Stomach smooth muscle (tissue), 2 donors: ENCODE results near the gene THUMPD2.
A peak's percentile ranks its signal among the peaks of the same experiment; 100 is the strongest.
"Not testable (repeated sequence)": the region's sequence is repeated elsewhere in the genome, so short reads cannot be mapped to it uniquely, and the experiment has no call there.

Experiments used
- H3K27ac ChIP-seq: one replicate; pipeline ENCODE4 v1.7.0; 2013; ENCODE audit warnings: mild to moderate bottlenecking, low read length, inconsistent platforms
- H3K27me3 ChIP-seq, 2 donors: one replicate each; pipeline ENCODE4 v1.7.0; 2013; ENCODE audit warnings: low read length in 2 of 2; ENCODE audit not compliant: insufficient read depth in 2 of 2, control insufficient read depth in 1 of 2
- H3K36me3 ChIP-seq, 2 donors: one replicate each; pipeline ENCODE4 v1.7.0; 2013; ENCODE audit warnings: low read length in 2 of 2; ENCODE audit not compliant: control insufficient read depth in 2 of 2, insufficient read depth in 2 of 2
- H3K4me1 ChIP-seq: one replicate; pipeline ENCODE4 v1.7.0; 2013; ENCODE audit warnings: low read length; ENCODE audit not compliant: control insufficient read depth, insufficient read depth
- H3K4me3 ChIP-seq, 2 donors: one replicate each; pipeline ENCODE4 v1.7.0; 2013; ENCODE audit warnings: low read length in 2 of 2
- H3K9ac ChIP-seq, 2 donors: one replicate each; pipeline ENCODE4 v1.7.0; 2013; ENCODE audit warnings: low read length in 2 of 2, mild to moderate bottlenecking in 1 of 2
- H3K9me3 ChIP-seq, 2 donors: one replicate each; pipeline ENCODE4 v1.7.0; 2013; ENCODE audit warnings: low read length in 2 of 2; ENCODE audit not compliant: control insufficient read depth in 2 of 2
- donor health status: healthy.
- donor health status: Pancreatic carcinoma.

The THUMPD2 gene

DNA sequence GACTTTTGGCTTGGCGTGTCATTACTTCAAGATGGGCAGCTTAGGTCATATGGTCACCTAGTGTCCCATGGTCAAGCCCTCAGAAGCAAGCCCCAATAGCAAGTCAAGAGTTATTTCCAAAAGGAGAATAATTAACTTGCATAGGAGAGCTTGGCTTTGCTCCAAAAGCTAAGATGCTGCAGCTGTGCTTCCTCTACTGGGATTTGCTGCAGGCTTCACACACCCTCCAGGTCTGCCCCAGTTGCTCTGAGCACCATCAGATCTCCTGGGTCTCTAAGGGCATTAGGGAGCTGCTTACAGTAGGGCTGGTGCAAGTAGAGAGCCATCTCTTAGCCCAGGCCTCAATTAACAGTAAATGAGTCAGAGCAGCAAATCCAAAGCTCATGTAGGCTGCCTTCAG lies 46.6 kb downstream of the THUMPD2 start:
- no peak overlapping the region for H3K4me3 ChIP-seq
- H3K9ac ChIP-seq = no peak overlapping the region
- H3K9me3 ChIP-seq = no peaks in the 10 kb centered on the region
- no peaks in the 10 kb centered on the region for H3K27me3 ChIP-seq
- H3K27ac ChIP-seq = no peak overlapping the region
- no peaks in the 10 kb centered on the region for H3K4me1 ChIP-seq
- peaks cover 11 to 25% of the 10 kb centered on the region in 2 donors for H3K36me3 ChIP-seq

GRCh38 chr2:39731546-39731945 lies 47.5 kb downstream of the THUMPD2 start:
- no peaks in the 10 kb centered on the region for H3K27me3 ChIP-seq
- H3K4me1 ChIP-seq = no peaks in the 10 kb centered on the region
- no peak overlapping the region for H3K4me3 ChIP-seq
- H3K36me3 ChIP-seq = peaks cover 8 to 19% of the 10 kb centered on the region in 2 donors
- H3K9ac ChIP-seq = no peak overlapping the region
- H3K27ac ChIP-seq = no peak overlapping the region
- H3K9me3 ChIP-seq = no peaks in the 10 kb centered on the region

DNA sequence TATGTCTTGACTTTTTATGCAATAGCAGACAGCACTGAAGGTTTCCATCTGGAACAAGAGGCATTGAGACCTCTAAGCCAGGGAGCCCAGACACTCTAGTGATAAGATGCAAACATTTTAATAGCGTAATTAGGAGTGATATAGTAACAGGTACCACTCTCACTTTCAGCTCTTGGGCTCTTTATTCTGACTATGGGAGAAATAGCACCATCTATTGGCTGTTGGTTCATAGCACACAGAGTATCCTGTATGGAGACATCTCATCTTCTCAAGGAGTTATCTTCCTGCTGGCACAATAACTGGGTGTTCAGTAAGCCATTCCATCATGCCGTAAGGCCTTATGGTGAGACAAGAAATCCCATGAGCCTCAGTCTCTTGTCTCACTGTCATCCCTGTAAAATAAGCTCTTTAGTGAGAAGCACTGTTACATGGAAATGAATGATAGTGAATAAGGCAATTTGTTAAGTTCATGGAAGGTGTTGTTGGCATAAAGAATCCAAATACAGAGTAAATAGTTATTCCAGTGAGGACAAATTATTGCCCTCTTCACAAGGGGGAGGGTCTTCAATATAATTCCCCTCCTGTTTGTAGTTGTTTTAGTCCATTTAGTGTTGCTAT lies 48.3 kb downstream of the THUMPD2 start:
- Histone ChIP-seq H3K4me1 (no peaks in the 10 kb centered on the region), H3K27ac (no peak overlapping the region), H3K36me3 (peaks cover 5 to 16% of the 10 kb centered on the region in 2 donors), H3K9me3 (no peaks in the 10 kb centered on the region), H3K9ac (no peak overlapping the region), H3K27me3 (no peaks in the 10 kb centered on the region), H3K4me3 (no peak overlapping the region)

DNA sequence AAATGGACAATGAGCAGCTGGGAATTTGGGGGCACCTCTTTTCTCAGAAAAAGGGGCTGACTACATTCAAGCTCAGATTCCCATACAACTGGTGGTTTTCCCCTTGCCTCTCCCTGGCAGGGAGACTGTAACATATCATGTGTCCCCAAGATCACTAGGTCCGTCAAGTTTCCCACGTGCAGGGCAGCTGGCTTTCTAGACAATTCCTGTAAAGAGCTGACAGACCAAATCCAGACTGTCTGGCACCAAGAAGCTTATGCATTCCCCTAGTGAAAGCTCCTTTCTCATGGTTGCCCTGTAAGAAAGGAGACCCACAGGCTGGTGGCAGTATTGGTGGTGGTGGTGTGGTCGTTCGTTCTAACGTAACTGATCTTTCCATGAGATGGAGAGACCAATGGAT lies 48.8 kb downstream of the THUMPD2 start:
- Histone ChIP-seq H3K36me3 (peaks cover 0 to 14% of the 10 kb centered on the region in 2 donors), H3K27me3 (no peaks in the 10 kb centered on the region)

GRCh38 chr2:39728941-39729351 lies 50.1 kb downstream of the THUMPD2 start:
- H3K9me3 ChIP-seq = no peaks in the 10 kb centered on the region
- H3K4me1 ChIP-seq = no peaks in the 10 kb centered on the region
- H3K9ac ChIP-seq = no peak overlapping the region
- no peaks in the 10 kb centered on the region for H3K27me3 ChIP-seq
- no peak overlapping the region for H3K4me3 ChIP-seq
- H3K27ac ChIP-seq = no peak overlapping the region
- peaks cover 0 to 11% of the 10 kb centered on the region in 2 donors for H3K36me3 ChIP-seq

More for the DNA sequence above, 48.8 kb downstream of the THUMPD2 start:
- Histone ChIP-seq H3K4me1 (no peaks in the 10 kb centered on the region), H3K9ac (no peak overlapping the region), H3K27ac (no peak overlapping the region), H3K4me3 (no peak overlapping the region), H3K9me3 (no peaks in the 10 kb centered on the region)

DNA sequence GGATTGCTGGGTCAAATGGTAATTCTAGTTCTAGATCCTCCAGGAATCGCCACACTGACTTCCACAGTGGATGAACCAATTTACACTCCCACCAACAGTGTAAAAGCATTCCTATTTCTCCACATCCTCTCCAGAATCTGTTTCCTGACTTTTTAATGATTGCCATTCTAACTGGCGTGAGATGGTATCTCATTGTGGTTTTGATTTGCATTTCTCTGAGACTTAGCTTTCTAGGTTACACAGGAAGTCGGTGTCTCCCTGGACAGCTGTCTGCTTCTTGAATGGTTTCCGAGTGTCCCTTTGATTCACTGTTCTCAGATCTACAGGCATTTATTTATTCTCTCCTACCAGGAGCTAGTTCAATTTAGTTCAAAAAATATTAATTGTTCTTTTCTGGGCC lies 51.0 kb downstream of the THUMPD2 start:
- not testable (repeated sequence) for H3K27me3 ChIP-seq, H3K9me3 ChIP-seq, H3K4me3 ChIP-seq, H3K36me3 ChIP-seq, H3K9ac ChIP-seq, H3K27ac ChIP-seq, H3K4me1 ChIP-seq

GRCh38 chr2:39725401-39725800 lies 53.7 kb downstream of the THUMPD2 start:
- Histone ChIP-seq H3K4me3 (no peak overlapping the region), H3K27ac (no peak overlapping the region), H3K4me1 (peaks cover 6% of the 10 kb centered on the region), H3K36me3 (no peaks in the 10 kb centered on the region), H3K27me3 (no peaks in the 10 kb centered on the region), H3K9ac (no peak overlapping the region), H3K9me3 (no peaks in the 10 kb centered on the region)

DNA sequence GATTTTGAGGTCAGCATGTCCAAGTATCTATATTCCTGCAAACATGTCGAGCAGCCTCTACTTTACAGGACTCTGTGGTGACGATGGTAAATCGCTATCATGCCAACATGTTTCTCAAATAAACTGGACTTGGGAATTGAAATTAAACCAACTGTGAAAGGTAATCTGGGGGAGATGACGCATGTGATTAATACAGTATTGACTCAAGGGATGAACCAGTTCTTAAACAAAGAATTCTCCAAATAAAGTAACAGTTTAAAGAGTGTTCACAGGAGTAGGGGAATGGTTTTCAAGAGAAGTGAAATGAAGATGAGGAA lies 54.3 kb downstream of the THUMPD2 start:
- Histone ChIP-seq H3K27me3 (no peaks in the 10 kb centered on the region), H3K27ac (no peak overlapping the region), H3K9me3 (no peaks in the 10 kb centered on the region), H3K9ac (no peak overlapping the region), H3K4me1 (peaks cover 6% of the 10 kb centered on the region), H3K36me3 (no peaks in the 10 kb centered on the region), H3K4me3 (no peak overlapping the region)

GRCh38 chr2:39723946-39724827 lies 54.9 kb downstream of the THUMPD2 start:
- Histone ChIP-seq H3K4me3 (no peak overlapping the region), H3K27me3 (no peaks in the 10 kb centered on the region), H3K4me1 (peaks cover 6% of the 10 kb centered on the region), H3K9ac (no peak overlapping the region), H3K27ac (peak overlapping the region; percentile 31), H3K36me3 (no peaks in the 10 kb centered on the region), H3K9me3 (no peaks in the 10 kb centered on the region)

DNA sequence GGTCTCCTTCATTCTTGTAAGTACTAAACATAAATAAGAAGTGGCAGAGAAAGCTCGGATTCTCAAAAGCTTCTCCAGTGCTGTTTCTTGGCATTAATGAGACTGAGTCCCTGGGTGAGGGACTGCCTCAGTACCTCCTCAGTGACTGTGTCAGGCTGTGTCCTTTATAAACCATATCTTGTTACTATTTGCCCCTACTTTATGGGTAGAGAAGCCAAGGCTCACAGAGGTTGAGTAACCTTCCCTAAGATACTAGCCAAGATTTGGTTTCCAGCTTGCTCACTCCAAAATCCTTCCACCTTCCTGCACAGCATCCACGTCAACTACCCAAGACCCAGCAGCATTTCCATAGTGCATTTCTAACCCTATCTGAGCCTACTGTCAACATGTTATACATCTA lies 55.6 kb downstream of the THUMPD2 start:
- Histone ChIP-seq H3K27me3 (no peaks in the 10 kb centered on the region), H3K9ac (no peak overlapping the region)

GRCh38 chr2:39720970-39721369 lies 58.1 kb downstream of the THUMPD2 start:
- Histone ChIP-seq H3K27ac (no peak overlapping the region), H3K4me3 (no peak overlapping the region), H3K27me3 (no peaks in the 10 kb centered on the region), H3K4me1 (peaks cover 6% of the 10 kb centered on the region), H3K36me3 (no peaks in the 10 kb centered on the region), H3K9me3 (no peaks in the 10 kb centered on the region), H3K9ac (no peak overlapping the region)

More for the DNA sequence above, 55.6 kb downstream of the THUMPD2 start:
- H3K4me3 ChIP-seq = no peak overlapping the region
- H3K36me3 ChIP-seq = no peaks in the 10 kb centered on the region
- peaks cover 6% of the 10 kb centered on the region for H3K4me1 ChIP-seq
- peak overlapping the region; percentile 31 for H3K27ac ChIP-seq
- no peaks in the 10 kb centered on the region for H3K9me3 ChIP-seq
